Type B pancreatic cell (in vitro differentiated cells): ENCODE data around the gene CRLF1. TPM values are rescaled to one million over a fixed set of nuclear protein-coding genes. Genes with fewer than 3 reads are reported as not detected.

Source experiments
- DNase-seq: peaks from one replicate; pipeline ENCODE4 v3.0.0; 2021; ENCODE audit warnings: mixed read lengths; ENCODE audit not compliant: unreplicated experiment; ENCODE audit errors: extremely low spot score
- H3K27ac Mint-ChIP-seq: 2 replicates; pipeline ENCODE4 v1.8.0; 2021; ENCODE audit warnings: mild to moderate bottlenecking, mixed read lengths
- H3K27me3 Mint-ChIP-seq: 2 replicates; pipeline ENCODE4 v1.8.0; 2021; ENCODE audit warnings: mixed read lengths
- H3K36me3 Mint-ChIP-seq: 2 replicates; pipeline ENCODE4 v1.8.0; 2021; ENCODE audit warnings: mixed read lengths
- H3K4me1 Mint-ChIP-seq: one replicate; pipeline ENCODE4 v1.8.0; 2021; ENCODE audit warnings: mixed read lengths; ENCODE audit not compliant: unreplicated experiment
- H3K4me3 Mint-ChIP-seq: 2 replicates; pipeline ENCODE4 v1.8.0; 2021; ENCODE audit warnings: mild to moderate bottlenecking, mixed read lengths
- H3K9me3 Mint-ChIP-seq: 2 replicates; pipeline ENCODE4 v1.8.0; 2021; ENCODE audit warnings: mixed read lengths
- CTCF ChIP-seq: fragments of 200-600 bp; sonication (generic); conservative IDR thresholded peaks from 2 replicates; pipeline ENCODE4 v1.5.0; 2021; ENCODE audit warnings: antibody characterized with exemption, mild to moderate bottlenecking
- total RNA-seq: library from RNA; stranded (reverse); gene quantifications from 2 replicates; pipeline ENCODE4 v1.2.1, GENCODE V29; 2021; ENCODE audit warnings: low replicate concordance

The CRLF1 gene
- total RNA-seq, 1 donor from 2014 or later: 7.8 TPM

GRCh38 chr19:18651300-18651699 is 44.7 kb upstream of the CRLF1 start:
- H3K36me3 Mint-ChIP-seq: no peaks in the 10 kb centered on the region
- H3K4me1 Mint-ChIP-seq: peaks cover 37% of the 10 kb centered on the region
- no peaks in the 10 kb centered on the region for H3K27me3 Mint-ChIP-seq
- H3K4me3 Mint-ChIP-seq: no peak overlapping the region
- H3K9me3 Mint-ChIP-seq: no peaks in the 10 kb centered on the region
- no peak for TF ChIP-seq CTCF
- no peak overlapping the region for H3K27ac Mint-ChIP-seq
- no peak for DNase-seq

GRCh38 chr19:18650468-18651041 is 44.0 kb upstream of the CRLF1 start:
- Mint-ChIP-seq H3K4me3 (no peak overlapping the region), H3K36me3 (no peaks in the 10 kb centered on the region), H3K4me1 (peaks cover 37% of the 10 kb centered on the region), H3K27me3 (no peaks in the 10 kb centered on the region), H3K9me3 (no peaks in the 10 kb centered on the region), H3K27ac (no peak overlapping the region)
- DNase-seq: no peak
- no peak for TF ChIP-seq CTCF

DNA sequence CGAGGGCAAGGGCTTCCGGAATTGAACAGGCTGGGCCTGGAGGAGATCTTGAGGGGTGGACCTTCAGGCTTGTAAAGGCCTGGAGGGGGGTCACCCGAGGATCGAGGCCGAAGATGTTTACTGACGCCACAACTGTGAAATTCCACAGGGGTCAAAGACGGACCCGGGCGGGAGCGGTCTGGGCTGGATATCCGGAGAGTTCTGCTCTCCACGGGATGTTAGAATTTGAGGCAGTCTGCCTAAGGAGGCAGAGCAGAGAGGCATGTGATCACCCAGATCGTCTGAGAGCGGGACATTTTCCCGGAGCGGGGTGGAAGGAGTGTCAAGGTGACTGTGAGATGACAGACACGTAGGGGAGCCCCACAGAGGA is 43.4 kb upstream of the CRLF1 start:
- peak overlapping the region; percentile 22 for H3K4me3 Mint-ChIP-seq
- H3K9me3 Mint-ChIP-seq: no peaks in the 10 kb centered on the region
- TF ChIP-seq CTCF: no peak
- H3K27me3 Mint-ChIP-seq: no peaks in the 10 kb centered on the region
- H3K27ac Mint-ChIP-seq: no peak overlapping the region
- no peak for DNase-seq
- peaks cover 37% of the 10 kb centered on the region for H3K4me1 Mint-ChIP-seq
- no peaks in the 10 kb centered on the region for H3K36me3 Mint-ChIP-seq

DNA sequence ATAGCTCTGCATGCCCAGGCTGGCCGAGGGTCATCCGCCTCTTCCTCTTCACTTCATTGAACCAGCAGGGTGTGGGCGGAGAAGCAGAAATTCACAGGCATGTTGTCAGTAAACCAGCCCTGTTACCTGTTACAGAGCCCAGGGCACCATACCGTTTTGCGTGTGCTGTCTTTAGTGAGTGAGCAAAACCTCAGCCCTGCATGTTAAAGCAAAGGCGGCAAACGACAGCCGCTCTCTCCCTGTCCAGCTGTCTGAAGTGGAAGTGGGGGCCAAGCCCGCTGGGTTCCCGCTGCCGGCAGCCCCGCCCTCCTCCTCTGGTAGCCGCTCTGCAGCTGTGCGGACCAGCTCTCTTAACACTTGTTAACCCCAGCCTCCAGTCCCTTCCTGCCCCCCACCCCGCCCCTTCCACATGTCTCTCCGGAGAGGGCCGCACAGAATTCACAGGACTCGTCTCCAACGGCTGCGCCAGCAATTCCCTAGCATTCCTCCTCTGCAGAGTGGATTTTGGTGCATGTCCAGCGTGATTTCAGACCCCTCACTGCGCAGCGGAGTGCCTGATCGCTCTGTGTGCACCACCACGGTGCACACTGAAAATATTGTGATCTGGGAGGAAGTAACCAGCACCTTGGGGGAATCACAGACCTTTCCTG is 42.9 kb upstream of the CRLF1 start:
- Mint-ChIP-seq H3K9me3 (no peaks in the 10 kb centered on the region), H3K27me3 (no peaks in the 10 kb centered on the region), H3K4me3 (peak overlapping the region; percentile 31), H3K27ac (peak overlapping the region; percentile 46), H3K4me1 (peaks cover 37% of the 10 kb centered on the region), H3K36me3 (no peaks in the 10 kb centered on the region)
- DNase-seq: no peak
- no peak for TF ChIP-seq CTCF

GRCh38 chr19:18648973-18649315 is 42.3 kb upstream of the CRLF1 start:
- Mint-ChIP-seq H3K36me3 (peaks cover 5% of the 10 kb centered on the region), H3K27ac (peak overlapping the region; percentile 46), H3K27me3 (no peaks in the 10 kb centered on the region)

More at GRCh38 chr19:18648973-18649315, 42.3 kb upstream of the CRLF1 start:
- no peak for DNase-seq
- TF ChIP-seq CTCF: no peak
- Mint-ChIP-seq H3K9me3 (no peaks in the 10 kb centered on the region), H3K4me1 (peaks cover 37% of the 10 kb centered on the region), H3K4me3 (peak overlapping the region; percentile 31)
